ENCODE measurements around the gene CENPV. TPM values are rescaled to one million over a fixed set of nuclear protein-coding genes. Genes with fewer than 3 reads are reported as not detected.
A peak's percentile ranks its signal among the peaks of the same experiment; 100 is the strongest.

Gene CENPV
- total and polyA plus RNA-seq, 2 experiments from 2014 or later = 67.1 to 88.4 TPM

- DNase-seq (ENCODE audit: low read depth in 1 of 2, low spot score in 1 of 2) = no peak
- peaks cover 12% of the 10 kb centered on the region for H3K36me3 ChIP-seq
- no peaks in the 10 kb centered on the region for H3K4me1 ChIP-seq (ENCODE audit: low read depth)
- H3K27me3 ChIP-seq = no peaks in the 10 kb centered on the region
- no peak overlapping the region for H3K4me3 ChIP-seq
- no peaks in the 10 kb centered on the region for H3K9me3 ChIP-seq (ENCODE audit: low read depth)
- no peak for TF ChIP-seq CTCF (IDR thresholded peaks at IDR 0.05; ENCODE audit: low read depth, low read length)
- no peak overlapping the region for H3K27ac ChIP-seq
These were observed 13.9 kb downstream of the CENPV start for GRCh38 chr17:16339402-16339801.

- Histone ChIP-seq H3K4me3 (no peak overlapping the region), H3K9me3 (ENCODE audit: low read depth) (no peaks in the 10 kb centered on the region)
These were observed 14.9 kb downstream of the CENPV start for GRCh38 chr17:16338391-16338790.

GRCh38 chr17:16329519-16330271 lies 23.6 kb downstream of the CENPV start:
- no peak for TF ChIP-seq CTCF (IDR thresholded peaks at IDR 0.05; ENCODE audit: low read depth, low read length)
- Histone ChIP-seq H3K27me3 (no peaks in the 10 kb centered on the region), H3K36me3 (peaks cover 5% of the 10 kb centered on the region), H3K27ac (no peak overlapping the region), H3K4me3 (no peak overlapping the region), H3K9me3 (ENCODE audit: low read depth) (no peaks in the 10 kb centered on the region), H3K4me1 (ENCODE audit: low read depth) (no peaks in the 10 kb centered on the region)
- DNase-seq (ENCODE audit: low read depth in 1 of 2, low spot score in 1 of 2) = peak in 1 of 2 donors; percentile 45

More at GRCh38 chr17:16338391-16338790, 14.9 kb downstream of the CENPV start:
- DNase-seq (ENCODE audit: low read depth in 1 of 2, low spot score in 1 of 2) = no peak
- peaks cover 5% of the 10 kb centered on the region for H3K36me3 ChIP-seq
- H3K4me1 ChIP-seq (ENCODE audit: low read depth) = no peaks in the 10 kb centered on the region
- no peaks in the 10 kb centered on the region for H3K27me3 ChIP-seq
- TF ChIP-seq CTCF (IDR thresholded peaks at IDR 0.05; ENCODE audit: low read depth, low read length) = no peak
- no peak overlapping the region for H3K27ac ChIP-seq

- Histone ChIP-seq H3K4me1 (ENCODE audit: low read depth) (no peaks in the 10 kb centered on the region), H3K4me3 (no peak overlapping the region), H3K27me3 (no peaks in the 10 kb centered on the region), H3K9me3 (ENCODE audit: low read depth) (no peaks in the 10 kb centered on the region), H3K36me3 (peaks cover 5% of the 10 kb centered on the region), H3K27ac (no peak overlapping the region)
- no peak for TF ChIP-seq CTCF (IDR thresholded peaks at IDR 0.05; ENCODE audit: low read depth, low read length)
- DNase-seq (ENCODE audit: low read depth in 1 of 2, low spot score in 1 of 2) = peak in 1 of 2 donors; percentile 3
These were observed 24.3 kb downstream of the CENPV start for GRCh38 chr17:16328997-16329396.

GRCh38 chr17:16327018-16327417 lies 26.3 kb downstream of the CENPV start:
- TF ChIP-seq CTCF (IDR thresholded peaks at IDR 0.05; ENCODE audit: low read depth, low read length) = no peak
- no peak overlapping the region for H3K27ac ChIP-seq

More at GRCh38 chr17:16327018-16327417, 26.3 kb downstream of the CENPV start:
- no peak for DNase-seq (ENCODE audit: low read depth in 1 of 2, low spot score in 1 of 2)
- H3K9me3 ChIP-seq (ENCODE audit: low read depth) = no peaks in the 10 kb centered on the region
- no peak overlapping the region for H3K4me3 ChIP-seq
- peaks cover 5% of the 10 kb centered on the region for H3K36me3 ChIP-seq
- H3K4me1 ChIP-seq (ENCODE audit: low read depth) = no peaks in the 10 kb centered on the region
- no peaks in the 10 kb centered on the region for H3K27me3 ChIP-seq
